Stimulated activated CD8-positive, alpha-beta memory T cell treated with anti-CD3 and anti-CD28 coated beads, Interleukin-15, amount 100 ng/mL, for 48 hours (primary cell): Measurements from ENCODE around the gene RDX.

Experiments used
- DNase-seq, 2 donors: peaks; one replicate each; pipeline ENCODE4 v3.0.0-alpha.2; 2020; ENCODE audit warnings: low read depth in 2 of 2

RDX gene

DNA sequence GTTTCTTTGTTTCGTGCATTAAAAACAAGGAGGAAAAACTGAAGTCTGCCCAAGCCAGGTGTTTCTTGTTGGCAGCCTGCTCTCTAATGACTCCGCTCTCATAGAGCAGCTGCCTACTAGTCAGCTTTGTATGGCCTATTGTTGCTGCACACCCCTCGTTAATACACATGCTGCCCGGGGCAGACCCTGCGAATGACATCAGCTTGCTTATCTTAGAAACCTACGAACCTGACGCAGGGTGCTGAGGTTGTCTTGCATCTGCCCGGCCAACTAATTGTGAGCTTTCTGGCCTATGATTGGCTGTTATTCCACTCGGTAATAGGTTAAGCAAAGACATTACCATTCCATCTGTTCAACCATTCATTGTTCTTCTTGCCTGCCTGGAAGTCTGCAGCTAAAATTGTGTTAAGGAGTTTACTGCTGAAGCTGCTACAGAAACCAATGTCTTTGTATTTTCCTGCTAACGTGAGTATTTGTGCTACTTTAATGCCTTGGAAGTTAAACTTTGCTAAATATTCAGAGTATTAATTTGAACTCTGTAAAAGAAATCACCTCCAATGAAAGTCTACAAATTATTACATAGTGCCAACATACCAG lies 165.7 kb downstream of the RDX start:
- DNase-seq: no peak

DNA sequence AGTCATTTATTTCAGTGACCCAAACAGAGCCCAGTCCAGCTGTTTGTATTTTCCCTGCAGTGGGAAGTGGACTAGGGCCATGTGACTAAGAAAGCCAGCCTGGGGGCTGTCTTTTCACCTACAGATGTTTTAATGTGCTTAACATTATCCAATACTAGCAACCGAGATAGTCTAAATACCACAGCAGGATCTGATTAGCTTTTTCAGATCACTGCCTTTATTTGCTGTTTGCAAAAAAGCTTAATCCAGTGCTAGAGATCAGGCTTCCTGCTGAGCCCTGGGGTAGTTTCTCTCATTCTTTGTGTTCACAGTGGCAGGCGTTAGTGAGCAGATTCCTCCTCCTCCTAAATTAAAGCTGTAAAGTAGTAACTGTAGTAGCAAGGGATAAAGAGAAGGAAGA lies 168.3 kb downstream of the RDX start:
- DNase-seq: no peak

- DNase-seq: no peak
These were observed 169.5 kb downstream of the RDX start for GRCh38 chr11:110126936-110127335.

DNA sequence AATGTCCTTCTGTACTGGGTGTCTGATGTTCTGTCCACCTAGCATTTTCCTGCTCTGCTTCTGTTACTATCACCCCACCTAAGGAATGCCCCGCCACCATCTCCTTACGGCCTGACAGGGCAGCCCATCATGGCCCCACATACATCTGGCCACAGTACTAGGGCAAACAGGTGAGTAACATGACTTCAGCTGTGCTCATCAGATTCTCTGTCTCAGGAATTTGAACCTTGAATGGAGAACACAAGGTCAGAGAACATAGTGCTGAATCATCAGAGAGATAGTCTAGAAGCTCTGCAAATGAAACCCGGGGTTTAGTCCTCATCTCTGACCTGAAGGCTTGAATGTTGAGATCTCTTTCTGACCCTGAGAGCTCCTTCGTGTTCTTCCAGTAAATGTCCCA lies 170.8 kb downstream of the RDX start:
- no peak for DNase-seq
